Measurements from ENCODE around the gene EMILIN2. TPM values are rescaled to one million over a fixed set of nuclear protein-coding genes. Genes with fewer than 3 reads are reported as not detected.
"Not testable (repeated sequence)": the region's sequence is repeated elsewhere in the genome, so short reads cannot be mapped to it uniquely, and the experiment has no call there.

The EMILIN2 gene
- total RNA-seq, 1 experiment from 2014 or later: 0.07 TPM

DNA sequence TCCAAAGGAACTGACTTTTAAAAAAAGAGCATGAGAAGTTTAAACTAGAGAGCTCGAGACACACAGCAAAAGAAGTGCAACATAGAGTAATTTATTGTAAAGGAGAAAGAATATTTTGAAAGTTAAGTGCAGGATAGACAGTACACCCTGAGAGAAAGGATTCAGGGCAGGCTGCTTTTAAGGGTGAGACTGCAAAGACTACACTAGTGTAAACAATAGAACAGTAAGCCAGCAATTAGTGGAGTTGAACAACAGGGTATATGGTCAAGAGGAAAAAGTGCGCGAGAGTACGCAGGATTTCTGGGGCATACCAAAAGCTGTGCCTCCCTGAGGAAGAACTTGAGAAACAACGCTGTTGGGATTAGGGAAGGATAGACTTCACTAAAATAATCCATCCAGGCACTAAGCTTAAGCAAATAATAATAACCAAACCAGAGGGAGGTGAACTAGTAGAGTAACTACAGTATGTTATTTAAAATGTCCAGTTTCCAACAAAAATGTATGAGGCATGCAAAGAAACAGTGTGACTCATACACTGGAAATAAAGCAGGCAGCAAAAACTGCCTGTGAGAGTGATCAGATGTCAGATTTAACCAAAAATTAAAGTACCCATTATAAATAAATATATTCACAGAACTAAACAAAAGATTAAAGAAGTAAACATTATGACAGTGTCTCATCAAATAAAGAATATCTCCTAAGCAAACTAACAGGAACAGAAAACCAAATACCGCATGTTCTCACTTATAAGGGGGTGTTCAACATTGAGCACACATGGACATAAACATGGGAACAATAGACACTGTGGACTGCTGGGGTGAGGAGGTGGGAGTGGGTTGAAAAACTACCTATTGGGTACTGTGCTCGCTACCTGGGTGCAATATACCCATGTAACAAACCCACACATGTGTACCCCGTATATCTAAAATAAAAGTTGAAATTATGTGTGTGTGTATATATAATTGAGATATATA is 40.5 kb upstream of the EMILIN2 start:
- H3K4me2 ChIP-seq: no peak overlapping the region
- no peak overlapping the region for H3K4me3 ChIP-seq
- intact Hi-C loops (cut with micrococcal nuclease; ENCODE audit: unreplicated experiment): no loop called here
- H3K79me2 ChIP-seq (ENCODE audit: low read depth): no peaks in the 10 kb centered on the region
- ChIA-PET POLR2A (ENCODE audit: unreplicated experiment) (interaction anchor here (0.6 kb wide), 1 partner anchor 120 kb away, joined by 5 read pairs; no protein-coding TSS in a partner anchor), CTCF (no interaction called here)
- 0 out of 2 replicates have a peak, but pooled peaks cover 5% of the 10 kb centered on the region for H3K36me3 ChIP-seq (ENCODE audit: low read depth)
- H3K27ac ChIP-seq: peak overlapping the region; percentile 19; the same call in 1 of the 2 replicates
- no peaks in the 10 kb centered on the region for H4K20me1 ChIP-seq (ENCODE audit: insufficient read depth)
- TF ChIP-seq, protein P1, sequence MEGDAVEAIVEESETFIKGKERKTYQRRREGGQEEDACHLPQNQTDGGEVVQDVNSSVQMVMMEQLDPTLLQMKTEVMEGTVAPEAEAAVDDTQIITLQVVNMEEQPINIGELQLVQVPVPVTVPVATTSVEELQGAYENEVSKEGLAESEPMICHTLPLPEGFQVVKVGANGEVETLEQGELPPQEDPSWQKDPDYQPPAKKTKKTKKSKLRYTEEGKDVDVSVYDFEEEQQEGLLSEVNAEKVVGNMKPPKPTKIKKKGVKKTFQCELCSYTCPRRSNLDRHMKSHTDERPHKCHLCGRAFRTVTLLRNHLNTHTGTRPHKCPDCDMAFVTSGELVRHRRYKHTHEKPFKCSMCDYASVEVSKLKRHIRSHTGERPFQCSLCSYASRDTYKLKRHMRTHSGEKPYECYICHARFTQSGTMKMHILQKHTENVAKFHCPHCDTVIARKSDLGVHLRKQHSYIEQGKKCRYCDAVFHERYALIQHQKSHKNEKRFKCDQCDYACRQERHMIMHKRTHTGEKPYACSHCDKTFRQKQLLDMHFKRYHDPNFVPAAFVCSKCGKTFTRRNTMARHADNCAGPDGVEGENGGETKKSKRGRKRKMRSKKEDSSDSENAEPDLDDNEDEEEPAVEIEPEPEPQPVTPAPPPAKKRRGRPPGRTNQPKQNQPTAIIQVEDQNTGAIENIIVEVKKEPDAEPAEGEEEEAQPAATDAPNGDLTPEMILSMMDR (conservative IDR thresholded peaks at IDR 0.05): no peak
- TF ChIP-seq EZH2 (IDR thresholded peaks at IDR 0.05; ENCODE audit: low read depth): no peak
- no peak overlapping the region for H2AFZ ChIP-seq
- no peaks in the 10 kb centered on the region for H3K27me3 ChIP-seq (ENCODE audit: insufficient read depth, low read depth)
- DNase-seq: no peak
- H3K4me1 ChIP-seq (replicated peaks; ENCODE audit: insufficient read depth): no peaks in the 10 kb centered on the region
- H3K9me3 ChIP-seq (ENCODE audit: insufficient read depth, low read depth): no peaks in the 10 kb centered on the region
- H3K9me2 ChIP-seq (ENCODE audit: insufficient read depth): no peaks in the 10 kb centered on the region; the same call in 1 of the 2 replicates
- BruUV-seq (replicated peaks): no TSS peak
- peaks cover 18% of the 10 kb centered on the region; the same call in 1 of the 2 replicates for H3F3A ChIP-seq (ENCODE audit: insufficient read depth, low read depth)

DNA sequence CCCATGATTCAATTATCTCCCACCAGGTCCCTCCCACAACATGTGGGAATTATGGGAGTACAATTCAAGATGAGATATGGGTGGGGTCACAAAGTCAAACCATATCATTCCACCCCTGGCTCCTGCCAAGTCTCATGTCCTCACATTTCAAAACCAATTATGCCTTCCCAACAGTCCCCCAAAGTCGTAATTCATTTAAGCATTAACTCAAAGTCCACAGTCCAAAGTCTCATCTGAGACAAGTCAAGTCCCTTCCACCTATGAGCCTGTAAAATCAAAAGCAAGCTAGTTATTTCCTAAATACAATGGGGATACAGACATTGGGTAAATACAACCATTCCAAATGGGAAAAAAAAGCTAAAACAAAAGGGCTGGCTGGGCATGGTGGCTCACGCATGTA is 38.2 kb upstream of the EMILIN2 start:
- CTCF ChIA-PET; intact Hi-C loops (cut with micrococcal nuclease; ENCODE audit: unreplicated experiment); BruUV-seq (replicated peaks); H3K79me2 ChIP-seq (ENCODE audit: low read depth); H3K4me1 ChIP-seq (replicated peaks; ENCODE audit: insufficient read depth); H3K4me2 ChIP-seq; H3K9me3 ChIP-seq (ENCODE audit: insufficient read depth, low read depth); POLR2A ChIA-PET (ENCODE audit: unreplicated experiment); H3K27ac ChIP-seq; H3K4me3 ChIP-seq; H2AFZ ChIP-seq; DNase-seq; H4K20me1 ChIP-seq (ENCODE audit: insufficient read depth); H3K27me3 ChIP-seq (ENCODE audit: insufficient read depth, low read depth); H3K9me2 ChIP-seq (ENCODE audit: insufficient read depth); H3K36me3 ChIP-seq (ENCODE audit: low read depth): not testable (repeated sequence)
- H3F3A ChIP-seq (ENCODE audit: insufficient read depth, low read depth): 0 out of 2 replicates have a peak, but pooled peaks cover 18% of the 10 kb centered on the region

DNA sequence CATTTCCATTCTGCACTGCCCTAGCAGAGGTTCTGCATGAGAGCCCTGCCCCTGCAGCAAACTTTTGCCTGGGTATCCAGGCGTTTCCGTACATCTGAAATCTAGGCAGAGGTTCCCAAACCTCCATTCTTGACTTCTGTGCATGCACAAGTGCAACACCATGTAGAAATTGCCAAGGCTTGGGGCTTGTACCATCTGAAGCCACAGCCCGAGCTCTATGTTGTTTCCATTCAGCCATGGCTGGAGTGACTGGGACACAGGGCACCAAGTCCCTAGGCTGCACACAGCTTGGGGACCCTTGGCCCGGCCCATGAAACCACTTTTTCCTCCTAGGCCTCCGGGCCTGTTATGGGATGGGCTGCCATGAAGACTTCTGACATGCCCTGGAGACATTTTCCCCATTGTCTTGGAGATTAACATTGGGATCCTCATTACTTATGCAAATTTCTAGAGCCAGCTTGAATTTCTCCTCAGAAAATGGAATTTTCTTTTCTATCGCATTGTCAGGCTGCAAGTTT is 37.1 kb upstream of the EMILIN2 start:
- BruUV-seq (replicated peaks); CTCF ChIA-PET; H3K9me3 ChIP-seq (ENCODE audit: insufficient read depth, low read depth); H3K79me2 ChIP-seq (ENCODE audit: low read depth); DNase-seq; H3K9me2 ChIP-seq (ENCODE audit: insufficient read depth); H3K4me1 ChIP-seq (replicated peaks; ENCODE audit: insufficient read depth); intact Hi-C loops (cut with micrococcal nuclease; ENCODE audit: unreplicated experiment); POLR2A ChIA-PET (ENCODE audit: unreplicated experiment); H3K27me3 ChIP-seq (ENCODE audit: insufficient read depth, low read depth); H2AFZ ChIP-seq; H3K4me2 ChIP-seq; H3K36me3 ChIP-seq (ENCODE audit: low read depth); H3K27ac ChIP-seq; H3K4me3 ChIP-seq; H4K20me1 ChIP-seq (ENCODE audit: insufficient read depth): not testable (repeated sequence)
- 0 out of 2 replicates have a peak, but pooled peaks cover 11% of the 10 kb centered on the region for H3F3A ChIP-seq (ENCODE audit: insufficient read depth, low read depth)

DNA sequence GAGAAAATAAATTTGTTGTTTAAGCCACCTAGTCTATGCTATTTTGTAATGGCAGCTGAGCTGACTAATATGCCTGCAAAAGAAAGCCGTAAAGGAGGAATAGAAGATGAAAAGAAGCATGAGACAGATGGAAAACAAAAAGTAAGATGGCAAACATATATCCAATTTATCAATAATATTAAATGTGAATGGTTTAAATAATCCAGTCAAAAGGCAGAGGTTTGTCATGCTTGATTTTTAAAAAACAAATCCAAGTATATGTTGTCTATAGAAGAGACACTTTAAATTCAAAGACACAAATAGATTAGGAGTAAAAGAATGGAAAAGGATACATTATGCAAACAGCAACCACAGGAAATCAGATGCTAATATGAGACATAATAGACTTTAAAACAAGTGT is 35.4 kb upstream of the EMILIN2 start:
- Histone ChIP-seq H3K27ac (no peak overlapping the region), H3K4me3 (no peak overlapping the region), H3K4me1 (replicated peaks; ENCODE audit: insufficient read depth) (no peaks in the 10 kb centered on the region), H4K20me1 (ENCODE audit: insufficient read depth) (no peaks in the 10 kb centered on the region), H3K9me2 (ENCODE audit: insufficient read depth) (no peaks in the 10 kb centered on the region), H2AFZ (no peak overlapping the region), H3K27me3 (ENCODE audit: insufficient read depth, low read depth) (no peaks in the 10 kb centered on the region), H3F3A (ENCODE audit: insufficient read depth, low read depth) (0 out of 2 replicates have a peak, but pooled peaks cover 11% of the 10 kb centered on the region), H3K4me2 (no peak overlapping the region), H3K9me3 (ENCODE audit: insufficient read depth, low read depth) (peaks cover 10% of the 10 kb centered on the region), H3K36me3 (ENCODE audit: low read depth) (no peaks in the 10 kb centered on the region), H3K79me2 (ENCODE audit: low read depth) (no peaks in the 10 kb centered on the region)
- TF ChIP-seq, protein P1 (conservative IDR thresholded peaks at IDR 0.05): no peak
- TF ChIP-seq EZH2 (IDR thresholded peaks at IDR 0.05; ENCODE audit: low read depth): no peak
- POLR2A ChIA-PET (ENCODE audit: unreplicated experiment): no interaction called here
- CTCF ChIA-PET: no interaction called here
- intact Hi-C loops (cut with micrococcal nuclease; ENCODE audit: unreplicated experiment): no loop called here
- no peak for DNase-seq
- BruUV-seq (replicated peaks): no TSS peak

Measured in PC-9 (cell line).